Prostate gland (tissue), 1 donor: ENCODE results near the gene ZFP3.
"Not testable (repeated sequence)": the region's sequence is repeated elsewhere in the genome, so short reads cannot be mapped to it uniquely, and the experiment has no call there.

Experiments used
- POLR2A ChIP-seq: fragments of 450-650 bp; IDR thresholded peaks from one replicate; pipeline ENCODE4 v1.6.1; 2016; ENCODE audit warnings: antibody characterized with exemption, mild to moderate bottlenecking
- POLR2AphosphoS5 ChIP-seq: sonication (generic); formaldehyde crosslinking; IDR thresholded peaks from one replicate; pipeline ENCODE4 v1.6.1; 2017; ENCODE audit warnings: antibody characterized with exemption

DNA sequence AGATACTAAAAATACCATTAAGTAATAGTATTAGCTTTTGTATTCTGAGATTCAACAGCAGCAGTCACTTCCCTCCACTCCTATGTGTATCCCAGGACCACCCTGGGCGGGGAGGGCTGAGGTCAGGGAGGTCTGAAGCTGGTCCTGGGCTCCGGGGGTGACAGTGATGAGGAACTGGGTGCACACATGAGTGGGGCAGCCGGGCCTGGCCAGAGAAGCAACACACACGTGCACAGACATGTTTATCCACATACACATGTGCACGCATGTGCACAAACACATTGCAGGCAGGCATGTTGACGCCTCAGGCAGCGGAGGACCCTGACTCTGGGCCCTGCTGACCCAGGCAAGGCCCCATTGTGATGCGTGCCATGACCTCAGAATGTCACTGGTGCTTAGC lies 50.1 kb downstream of the ZFP3 start:
- TF ChIP-seq POLR2A, POLR2AphosphoS5: not testable (repeated sequence)
